Measurements from ENCODE around the gene LCLAT1. TPM values are rescaled to one million over a fixed set of nuclear protein-coding genes. Genes with fewer than 3 reads are reported as not detected.
A peak's percentile ranks its signal among the peaks of the same experiment; 100 is the strongest.

Gene LCLAT1
- total RNA-seq, 1 experiment from 2014 or later, result 32.9 TPM

- no peak overlapping the region for H2BK12ac ChIP-seq (ENCODE audit: insufficient read length, low read depth, low read length)
- no peak overlapping the region for H3K27ac ChIP-seq (ENCODE audit: insufficient read length, low read depth, low read length)
- no peaks in the 10 kb centered on the region for H3K27me3 ChIP-seq (ENCODE audit: insufficient read depth, low read length)
- no peak overlapping the region for H2BK5ac ChIP-seq (ENCODE audit: insufficient read length, low read length)
- TF ChIP-seq CTCF (conservative IDR thresholded peaks at IDR 0.05), result no peak
- H4K20me1 ChIP-seq (ENCODE audit: control insufficient read depth, insufficient read depth, insufficient read length), result no peaks in the 10 kb centered on the region
- H4K8ac ChIP-seq (replicated peaks; ENCODE audit: insufficient read length, low read depth, low read length), result no peak overlapping the region
- no peak overlapping the region for H3K56ac ChIP-seq (ENCODE audit: insufficient read length, low read depth, low read length)
- H3K4ac ChIP-seq (ENCODE audit: low read depth, low read length), result no peak overlapping the region
- no peak overlapping the region for H3K18ac ChIP-seq (ENCODE audit: insufficient read length, low read depth, low read length)
- H3K23me2 ChIP-seq (ENCODE audit: insufficient read length, low read depth, low read length, poor library complexity, severe bottlenecking), result no peaks in the 10 kb centered on the region
- no peaks in the 10 kb centered on the region for H3K36me3 Mint-ChIP-seq (ENCODE audit: insufficient read depth in 1 of 3, low read depth in 3 of 3)
- H4K5ac ChIP-seq (ENCODE audit: insufficient read length, low read depth, low read length), result no peak overlapping the region
- H3K23ac ChIP-seq (ENCODE audit: insufficient read length, low read depth, low read length), result no peak overlapping the region
- DNase-seq, result peak; percentile 12
- no peak overlapping the region for H2BK20ac ChIP-seq (ENCODE audit: low read depth, low read length, poor library complexity, severe bottlenecking)
- H2AFZ ChIP-seq (ENCODE audit: low read length), result no peak overlapping the region
- no peaks in the 10 kb centered on the region for H3K27me3 Mint-ChIP-seq (ENCODE audit: low read depth)
- H3K4me1 ChIP-seq (ENCODE audit: insufficient read depth, low read length), result no peaks in the 10 kb centered on the region
- H3K4me3 Mint-ChIP-seq, result no peak overlapping the region; a peak in 1 of 5 replicates
- H3K4me1 Mint-ChIP-seq, result no peaks in the 10 kb centered on the region
- no peaks in the 10 kb centered on the region for H3K9me3 ChIP-seq (ENCODE audit: control insufficient read depth, low read depth, low read length)
- H3K4me2 ChIP-seq (ENCODE audit: insufficient read depth, insufficient read length, low read length), result no peak overlapping the region
- no peak overlapping the region; the same call in 1 of the 2 replicates for H2BK15ac ChIP-seq (ENCODE audit: low read depth, low read length)
- no peak overlapping the region for H3K9ac ChIP-seq (ENCODE audit: extremely low read depth, insufficient read length, low read length)
- no peak overlapping the region for H2BK120ac ChIP-seq (ENCODE audit: low read depth, low read length, poor library complexity, severe bottlenecking)
- no peaks in the 10 kb centered on the region for H3K79me1 ChIP-seq (ENCODE audit: insufficient read depth, low read depth, low read length, poor library complexity, severe bottlenecking)
- H2AK5ac ChIP-seq (ENCODE audit: insufficient read length, low read length), result no peak overlapping the region
- H3K79me2 ChIP-seq (ENCODE audit: insufficient read depth, low read length), result no peaks in the 10 kb centered on the region
- no peak overlapping the region for H3T11ph ChIP-seq (ENCODE audit: low read length)
- H4K91ac ChIP-seq (ENCODE audit: insufficient read length, low read depth, low read length), result no peak overlapping the region
- no peak overlapping the region for H3K27ac Mint-ChIP-seq
- H3K9me3 Mint-ChIP-seq, result no peaks in the 10 kb centered on the region
- no CpG with 5 or more reads among the region's 5 CpGs for WGBS (ENCODE audit: extremely low coverage, insufficient read length, low lambda C conversion rate)
- H3K14ac ChIP-seq (ENCODE audit: insufficient read depth, low read length), result no peak overlapping the region
These were observed 230.9 kb downstream of the LCLAT1 start for GRCh38 chr2:30677861-30678385.

Measured in H9 (cell line).